Heart left ventricle (tissue), 13 donors: Measurements from ENCODE around the gene PJVK.

Experiments
- POLR2A ChIP-seq, 2 donors: fragments of 450-650 bp; IDR thresholded peaks; one replicate each; pipeline ENCODE4 v1.6.1; 2017; ENCODE audit warnings: antibody characterized with exemption in 2 of 2, mild to moderate bottlenecking in 2 of 2, moderate library complexity in 2 of 2
- TF ChIP-seq, protein P1 (sequence below), 12 donors: fragments of 200-600 bp; sonication (generic) in 4 of 12; IDR thresholded peaks; one replicate each; pipeline versions ENCODE4 v1.5.0 to v1.8.0; 2018 to 2022; ENCODE audit warnings: antibody characterized with exemption in 12 of 12, mild to moderate bottlenecking in 5 of 12
- donor health status: ischemic (EF 13 %, LVEDD 7.1; RV severe dilation, severe dysfunction).
- donor health status: DM: no; HTN: yes; CAD: no.
- donor health status: DM: no; HTN: no; CAD: no.
- donor health status: ischemic (EF 25% LVEDD 6.9; RV normal size, moderate dysfunction).
- donor health status: ischemic (EF 25% LVEDD 5.7; RV mildly dilated, moderate dysfunction).
- donor health status: ischemic (EF 35%, LVEDD 5.7; RV mildly dilated, moderate dysfunction).
- donor health status: nonischemic (EF 11% LVEDD 7.7; RV severe dilation, severe dysfunction).
- donor health status: DM: yes; HTN: yes; CAD: no.
- donor health status: PGD.
- donor health status: ischemic (EF 29% LVEDD 5.4; RV normal size, mild dysfunction).
- donor health status: nonischemic (EF 23%, LVEDD 6.1; RV moderate dilation, normal function).

DNA sequence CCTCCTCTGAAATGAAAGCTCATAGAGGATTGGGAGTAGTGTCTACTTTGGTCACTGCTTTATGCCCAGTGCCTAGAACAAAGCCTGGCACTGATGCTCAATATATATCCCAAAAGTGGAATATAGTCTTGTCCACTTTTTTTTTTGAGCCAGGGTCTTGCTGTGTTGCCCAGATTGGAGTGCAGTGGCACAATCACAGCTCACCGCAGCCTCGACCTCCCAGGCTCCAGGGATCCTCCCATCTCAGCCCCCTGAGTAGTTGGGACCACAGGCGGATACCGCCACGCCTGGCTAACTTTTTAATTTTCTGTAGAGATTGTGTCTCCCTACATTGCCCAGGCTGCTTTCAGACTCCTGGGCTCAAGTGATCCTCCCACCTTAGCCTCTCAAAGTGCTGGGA is 23.4 kb downstream of the PJVK start:
- TF ChIP-seq, protein P1, sequence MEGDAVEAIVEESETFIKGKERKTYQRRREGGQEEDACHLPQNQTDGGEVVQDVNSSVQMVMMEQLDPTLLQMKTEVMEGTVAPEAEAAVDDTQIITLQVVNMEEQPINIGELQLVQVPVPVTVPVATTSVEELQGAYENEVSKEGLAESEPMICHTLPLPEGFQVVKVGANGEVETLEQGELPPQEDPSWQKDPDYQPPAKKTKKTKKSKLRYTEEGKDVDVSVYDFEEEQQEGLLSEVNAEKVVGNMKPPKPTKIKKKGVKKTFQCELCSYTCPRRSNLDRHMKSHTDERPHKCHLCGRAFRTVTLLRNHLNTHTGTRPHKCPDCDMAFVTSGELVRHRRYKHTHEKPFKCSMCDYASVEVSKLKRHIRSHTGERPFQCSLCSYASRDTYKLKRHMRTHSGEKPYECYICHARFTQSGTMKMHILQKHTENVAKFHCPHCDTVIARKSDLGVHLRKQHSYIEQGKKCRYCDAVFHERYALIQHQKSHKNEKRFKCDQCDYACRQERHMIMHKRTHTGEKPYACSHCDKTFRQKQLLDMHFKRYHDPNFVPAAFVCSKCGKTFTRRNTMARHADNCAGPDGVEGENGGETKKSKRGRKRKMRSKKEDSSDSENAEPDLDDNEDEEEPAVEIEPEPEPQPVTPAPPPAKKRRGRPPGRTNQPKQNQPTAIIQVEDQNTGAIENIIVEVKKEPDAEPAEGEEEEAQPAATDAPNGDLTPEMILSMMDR (IDR thresholded peaks at IDR 0.05), result no peak
- no peak for TF ChIP-seq POLR2A (IDR thresholded peaks at IDR 0.05)
